H9 (cell line): ENCODE measurements around the gene SLC23A1. TPM values are rescaled to one million over a fixed set of nuclear protein-coding genes. Genes with fewer than 3 reads are reported as not detected.

Experiments
- DNase-seq: peaks from one replicate; pipeline ENCODE4 v3.0.0-alpha.2; 2017
- H2AFZ ChIP-seq: one replicate; pipeline ENCODE4 v1.6.1; 2013; ENCODE audit warnings: mild to moderate bottlenecking, low read length, control low read depth, moderate library complexity
- H2AK5ac ChIP-seq: 2 replicates; pipeline ENCODE4 v1.6.1; 2013; ENCODE audit warnings: low read length, control low read depth, mixed read lengths; ENCODE audit not compliant: insufficient read length
- H2BK120ac ChIP-seq: one replicate; pipeline ENCODE4 v1.6.1; 2013; ENCODE audit warnings: low read depth, mild to moderate bottlenecking, low read length, control low read depth, inconsistent platforms; ENCODE audit not compliant: poor library complexity, severe bottlenecking
- H2BK12ac ChIP-seq: 2 replicates; pipeline ENCODE4 v1.6.1; 2013; ENCODE audit warnings: low read length, control low read depth, mixed read lengths, low read depth; ENCODE audit not compliant: insufficient read length
- H2BK15ac ChIP-seq: 2 replicates; pipeline ENCODE4 v1.6.1; 2013; ENCODE audit warnings: low read depth, low read length, control low read depth
- H2BK20ac ChIP-seq: one replicate; pipeline ENCODE4 v1.6.1; 2013; ENCODE audit warnings: low read depth, mild to moderate bottlenecking, low read length, control low read depth, inconsistent platforms; ENCODE audit not compliant: poor library complexity, severe bottlenecking
- H2BK5ac ChIP-seq: 2 replicates; pipeline ENCODE4 v1.6.1; 2013; ENCODE audit warnings: low read length, control low read depth, mixed read lengths; ENCODE audit not compliant: insufficient read length
- H3K14ac ChIP-seq: 2 replicates; pipeline ENCODE4 v1.6.1; 2013; ENCODE audit warnings: low read length, control low read depth; ENCODE audit not compliant: insufficient read depth
- H3K18ac ChIP-seq: 2 replicates; pipeline ENCODE4 v1.6.1; 2013; ENCODE audit warnings: low read depth, mild to moderate bottlenecking, mixed read lengths, low read length, control low read depth; ENCODE audit not compliant: insufficient read length
- H3K23ac ChIP-seq: 2 replicates; pipeline ENCODE4 v1.6.1; 2013; ENCODE audit warnings: low read length, control low read depth, mixed read lengths, low read depth; ENCODE audit not compliant: insufficient read length
- H3K23me2 ChIP-seq: 2 replicates; pipeline ENCODE4 v1.6.1; 2013; ENCODE audit warnings: low read depth, mild to moderate bottlenecking, mixed read lengths, low read length, control low read depth; ENCODE audit not compliant: insufficient read length, poor library complexity, severe bottlenecking
- H3K27ac ChIP-seq: 2 replicates; pipeline ENCODE4 v1.5.1; 2013; ENCODE audit warnings: low read length, control low read depth, mixed read lengths, low read depth; ENCODE audit not compliant: insufficient read length
- H3K27me3 ChIP-seq: 2 replicates; pipeline ENCODE4 v1.6.1; 2013; ENCODE audit warnings: low read length, control low read depth, inconsistent platforms; ENCODE audit not compliant: insufficient read depth
- H3K4ac ChIP-seq: 2 replicates; pipeline ENCODE4 v1.6.1; 2013; ENCODE audit warnings: low read depth, mild to moderate bottlenecking, control low read depth, inconsistent platforms, low read length, moderate library complexity
- H3K4me1 ChIP-seq: 2 replicates; pipeline ENCODE4 v1.6.1; 2013; ENCODE audit warnings: low read length, control low read depth, inconsistent platforms; ENCODE audit not compliant: insufficient read depth
- H3K4me2 ChIP-seq: 2 replicates; pipeline ENCODE4 v1.6.1; 2013; ENCODE audit warnings: low read length, control low read depth, mixed read lengths; ENCODE audit not compliant: insufficient read length, insufficient read depth
- H3K56ac ChIP-seq: 2 replicates; pipeline ENCODE4 v1.6.1; 2013; ENCODE audit warnings: low read depth, mild to moderate bottlenecking, mixed read lengths, low read length, control low read depth; ENCODE audit not compliant: insufficient read length
- H3K79me1 ChIP-seq: 2 replicates; pipeline ENCODE4 v1.6.1; 2013; ENCODE audit warnings: low read depth, mild to moderate bottlenecking, moderate library complexity, low read length, control low read depth, inconsistent platforms; ENCODE audit not compliant: insufficient read depth, poor library complexity, severe bottlenecking
- H3K79me2 ChIP-seq: 2 replicates; pipeline ENCODE4 v1.6.1; 2013; ENCODE audit warnings: low read length, control low read depth, inconsistent platforms; ENCODE audit not compliant: insufficient read depth
- H3K9ac ChIP-seq: 2 replicates; pipeline ENCODE4 v1.6.1; 2013; ENCODE audit warnings: low read length, control low read depth, mixed read lengths; ENCODE audit not compliant: insufficient read length; ENCODE audit errors: extremely low read depth
- H3K9me3 ChIP-seq: one replicate; pipeline ENCODE4 v1.6.1; 2013; ENCODE audit warnings: low read depth, low read length, inconsistent platforms; ENCODE audit not compliant: control insufficient read depth
- H3T11ph ChIP-seq: one replicate; pipeline ENCODE4 v1.6.1; 2013; ENCODE audit warnings: mild to moderate bottlenecking, low read length, control low read depth, inconsistent platforms
- H4K20me1 ChIP-seq: one replicate; pipeline ENCODE4 v1.6.1; 2013; ENCODE audit not compliant: control insufficient read depth, insufficient read length, insufficient read depth
- H4K5ac ChIP-seq: 2 replicates; pipeline ENCODE4 v1.6.1; 2013; ENCODE audit warnings: low read depth, mild to moderate bottlenecking, mixed read lengths, low read length, control low read depth; ENCODE audit not compliant: insufficient read length
- H4K8ac ChIP-seq: replicated peaks from 2 replicates; pipeline ENCODE4 v1.6.1; 2013; ENCODE audit warnings: low read length, control low read depth, mixed read lengths, low read depth; ENCODE audit not compliant: insufficient read length
- H4K91ac ChIP-seq: 2 replicates; pipeline ENCODE4 v1.6.1; 2013; ENCODE audit warnings: low read depth, mild to moderate bottlenecking, moderate library complexity, mixed read lengths, low read length, control low read depth; ENCODE audit not compliant: insufficient read length
- H3K27ac Mint-ChIP-seq, 3 experiments: 2 replicates in 2 of 3; 3 replicates in 1 of 3; pipeline ENCODE4 v1.8.0; 2020 to 2021; ENCODE audit warnings: mixed read lengths in 3 of 3, mild to moderate bottlenecking in 1 of 3, moderate library complexity in 1 of 3
- H3K27me3 Mint-ChIP-seq: 2 replicates; pipeline ENCODE4 v1.8.0; 2021; ENCODE audit warnings: low read depth, mild to moderate bottlenecking, moderate library complexity, mixed read lengths
- H3K36me3 Mint-ChIP-seq, 3 experiments: 2 replicates in 2 of 3; 3 replicates in 1 of 3; pipeline ENCODE4 v1.8.0; 2020 to 2021; ENCODE audit warnings: low read depth in 3 of 3, mixed read lengths in 3 of 3; ENCODE audit not compliant: insufficient read depth in 1 of 3
- H3K4me1 Mint-ChIP-seq, 2 experiments: 2 replicates each; pipeline ENCODE4 v1.8.0; 2020; ENCODE audit warnings: mixed read lengths in 2 of 2
- H3K4me3 Mint-ChIP-seq, 2 experiments: 2 replicates in 1 of 2; 3 replicates in 1 of 2; pipeline ENCODE4 v1.8.0; 2020 to 2021; ENCODE audit warnings: mild to moderate bottlenecking in 2 of 2, mixed read lengths in 2 of 2, moderate library complexity in 1 of 2
- H3K9me3 Mint-ChIP-seq, 2 experiments: 2 replicates in 1 of 2; 3 replicates in 1 of 2; pipeline ENCODE4 v1.8.0; 2020; ENCODE audit warnings: mild to moderate bottlenecking in 2 of 2, mixed read lengths in 2 of 2, moderate library complexity in 1 of 2
- WGBS: extraction: QIAGEN DNeasy Blood & Tissue Kit; methylation state at CpG from one replicate; pipeline ENCODE4 v1.1.7; 2013; ENCODE audit warnings: missing lambda C conversion rate, low lambda C conversion rate, mixed read lengths; ENCODE audit not compliant: insufficient read length; ENCODE audit errors: extremely low coverage; 5-methylcytosine and 5-hydroxymethylcytosine counted together
- total RNA-seq: library from RNA; stranded (reverse); gene quantifications from 2 replicates; pipeline ENCODE4 v1.2.1, GENCODE V29; 2021
- TF ChIP-seq, protein P1 (sequence below): fragments of 200-600 bp; sonication (generic); conservative IDR thresholded peaks from 3 replicates; pipeline ENCODE4 v1.8.0; 2021; ENCODE audit warnings: antibody characterized with exemption, mild to moderate bottlenecking

The SLC23A1 gene
- total RNA-seq, 1 experiment from 2014 or later: not detected

DNA sequence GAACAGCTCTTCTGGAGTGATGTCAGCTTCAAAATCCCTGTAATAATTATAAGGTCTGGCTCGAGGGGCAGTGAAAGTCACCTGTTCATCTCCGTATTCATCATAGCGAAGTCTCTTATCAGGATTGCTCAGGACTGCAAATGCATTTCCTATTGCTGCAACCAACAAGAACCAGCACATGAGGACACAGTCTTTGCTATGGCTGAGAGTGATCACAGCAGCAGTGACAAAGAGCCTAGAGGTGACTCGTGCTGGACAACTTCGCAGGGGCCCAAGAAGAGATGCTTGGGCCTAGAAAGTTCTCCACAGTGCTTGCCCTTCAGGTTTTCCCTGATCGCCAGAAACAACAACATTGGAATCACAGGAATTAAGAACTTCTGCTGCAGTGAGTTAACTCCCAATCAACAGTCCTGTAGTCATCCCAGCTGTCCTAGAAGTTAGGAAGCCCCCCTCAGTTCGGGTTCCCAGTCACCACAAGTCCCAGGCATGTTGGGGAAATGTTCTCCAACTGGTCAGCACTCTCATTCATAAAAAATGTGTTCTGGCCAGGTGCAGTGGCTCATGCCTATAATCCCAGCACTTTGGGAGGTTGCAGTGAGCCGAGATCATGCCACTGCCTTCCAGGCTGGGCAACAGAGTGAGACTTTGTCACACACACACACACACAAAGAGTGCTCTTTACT lies 43.2 kb upstream of the SLC23A1 start:
- Histone ChIP-seq H2BK15ac (no peak overlapping the region), H3K4me2 (no peak overlapping the region), H3K4me1 (no peaks in the 10 kb centered on the region), H3K79me2 (no peaks in the 10 kb centered on the region), H2BK5ac (no peak overlapping the region), H2BK120ac (no peak overlapping the region), H3K18ac (no peak overlapping the region), H4K8ac (no peak overlapping the region), H3K9ac (no peak overlapping the region), H3K27me3 (no peaks in the 10 kb centered on the region), H2AK5ac (no peak overlapping the region), H3K23ac (no peak overlapping the region), H3K4ac (no peak overlapping the region), H2BK12ac (no peak overlapping the region), H2BK20ac (no peak overlapping the region), H3T11ph (no peak overlapping the region), H3K23me2 (no peaks in the 10 kb centered on the region), H3K9me3 (no peaks in the 10 kb centered on the region), H3K27ac (no peak overlapping the region), H4K5ac (no peak overlapping the region), H3K56ac (no peak overlapping the region), H2AFZ (no peak overlapping the region), H4K20me1 (no peaks in the 10 kb centered on the region), H4K91ac (no peak overlapping the region), H3K14ac (no peak overlapping the region), H3K79me1 (no peaks in the 10 kb centered on the region)
- H3K27ac Mint-ChIP-seq: no peak overlapping the region
- H3K4me3 Mint-ChIP-seq: no peak overlapping the region
- no peak for DNase-seq
- TF ChIP-seq, protein P1, sequence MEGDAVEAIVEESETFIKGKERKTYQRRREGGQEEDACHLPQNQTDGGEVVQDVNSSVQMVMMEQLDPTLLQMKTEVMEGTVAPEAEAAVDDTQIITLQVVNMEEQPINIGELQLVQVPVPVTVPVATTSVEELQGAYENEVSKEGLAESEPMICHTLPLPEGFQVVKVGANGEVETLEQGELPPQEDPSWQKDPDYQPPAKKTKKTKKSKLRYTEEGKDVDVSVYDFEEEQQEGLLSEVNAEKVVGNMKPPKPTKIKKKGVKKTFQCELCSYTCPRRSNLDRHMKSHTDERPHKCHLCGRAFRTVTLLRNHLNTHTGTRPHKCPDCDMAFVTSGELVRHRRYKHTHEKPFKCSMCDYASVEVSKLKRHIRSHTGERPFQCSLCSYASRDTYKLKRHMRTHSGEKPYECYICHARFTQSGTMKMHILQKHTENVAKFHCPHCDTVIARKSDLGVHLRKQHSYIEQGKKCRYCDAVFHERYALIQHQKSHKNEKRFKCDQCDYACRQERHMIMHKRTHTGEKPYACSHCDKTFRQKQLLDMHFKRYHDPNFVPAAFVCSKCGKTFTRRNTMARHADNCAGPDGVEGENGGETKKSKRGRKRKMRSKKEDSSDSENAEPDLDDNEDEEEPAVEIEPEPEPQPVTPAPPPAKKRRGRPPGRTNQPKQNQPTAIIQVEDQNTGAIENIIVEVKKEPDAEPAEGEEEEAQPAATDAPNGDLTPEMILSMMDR: no peak
- no CpG with 5 or more reads among the region's 8 CpGs for WGBS
- H3K36me3 Mint-ChIP-seq: peaks cover 5 to 61% (median 45%) of the 10 kb centered on the region in 3 experiments
- no peaks in the 10 kb centered on the region for H3K9me3 Mint-ChIP-seq
- peaks cover 0 to 4% of the 10 kb centered on the region in 2 experiments; a peak in 1 of 4 replicates for H3K4me1 Mint-ChIP-seq
- H3K27me3 Mint-ChIP-seq: no peaks in the 10 kb centered on the region
